Keratinocyte (primary cell): Measurements from ENCODE around the gene CACNA1C. TPM values are rescaled to one million over a fixed set of nuclear protein-coding genes. Genes with fewer than 3 reads are reported as not detected.

Experiments
- DNase-seq: peaks from one replicate; pipeline ENCODE4 v3.0.0-alpha.2; 2011; ENCODE audit warnings: low read depth, missing footprints, low spot score
- FAIRE-seq: peaks from 2 replicates; lab custom pipeline; 2011; peaks lifted over from hg19 to GRCh38; lab: Jason Lieb, UNC
- H2AFZ ChIP-seq: 2 replicates; pipeline ENCODE4 v1.6.0; 2012; ENCODE audit warnings: low read length, control low read depth, inconsistent platforms; ENCODE audit not compliant: control insufficient read depth
- H3K27ac ChIP-seq: 2 replicates; pipeline ENCODE4 v1.5.1; 2011; ENCODE audit warnings: low read length; ENCODE audit not compliant: control insufficient read depth, insufficient read depth
- H3K27me3 ChIP-seq: 3 replicates; pipeline ENCODE4 v1.6.0; 2011; ENCODE audit warnings: low read length; ENCODE audit not compliant: control insufficient read depth, insufficient read depth; ENCODE audit errors: extremely low read depth
- H3K36me3 ChIP-seq, 2 experiments: 2 replicates in 1 of 2; 3 replicates in 1 of 2; pipeline ENCODE4 v1.5.1; 2011; ENCODE audit warnings: low read length in 2 of 2, mild to moderate bottlenecking in 1 of 2; ENCODE audit not compliant: control insufficient read depth in 2 of 2, insufficient read depth in 2 of 2; ENCODE audit errors: extremely low read depth in 1 of 2
- H3K4me1 ChIP-seq: 3 replicates; pipeline ENCODE4 v1.5.1; 2011; ENCODE audit warnings: low read length; ENCODE audit not compliant: control insufficient read depth, insufficient read depth; ENCODE audit errors: extremely low read depth
- H3K4me2 ChIP-seq: 3 replicates; pipeline ENCODE4 v1.6.0; 2011; ENCODE audit warnings: low read depth, low read length; ENCODE audit not compliant: control insufficient read depth, insufficient read depth; ENCODE audit errors: extremely low read depth
- H3K4me3 ChIP-seq, 3 experiments: fragments of 200-600 bp in 1 of 3; sonication (generic) in 1 of 3; 2 replicates in 2 of 3; 3 replicates in 1 of 3; pipeline ENCODE4 v1.5.1; 2011 to 2016; ENCODE audit warnings: low read length in 3 of 3, mild to moderate bottlenecking in 3 of 3, control low read depth in 2 of 3, inconsistent platforms in 1 of 3, low read depth in 1 of 3, mixed read lengths in 1 of 3, mixed run types in 1 of 3, moderate library complexity in 1 of 3; ENCODE audit not compliant: control insufficient read depth in 2 of 3, insufficient read depth in 2 of 3; ENCODE audit errors: extremely low read depth in 1 of 3
- H3K79me2 ChIP-seq: 2 replicates; pipeline ENCODE4 v1.6.0; 2012; ENCODE audit warnings: low read length; ENCODE audit not compliant: control insufficient read depth, insufficient read depth
- H3K9ac ChIP-seq: 3 replicates; pipeline ENCODE4 v1.6.0; 2011; ENCODE audit warnings: low read length; ENCODE audit not compliant: control insufficient read depth, insufficient read depth; ENCODE audit errors: extremely low read depth
- H3K9me1 ChIP-seq: 3 replicates; pipeline ENCODE4 v1.6.0; 2011; ENCODE audit warnings: low read length; ENCODE audit not compliant: control insufficient read depth, insufficient read depth; ENCODE audit errors: extremely low read depth
- H3K9me3 ChIP-seq: 2 replicates; pipeline ENCODE4 v1.5.1; 2012; ENCODE audit warnings: low read depth, low read length; ENCODE audit not compliant: control insufficient read depth
- H4K20me1 ChIP-seq: 3 replicates; pipeline ENCODE4 v1.6.0; 2011; ENCODE audit warnings: low read length; ENCODE audit not compliant: control insufficient read depth, insufficient read depth; ENCODE audit errors: extremely low read depth
- EZH2 ChIP-seq: IDR thresholded peaks from one replicate; pipeline ENCODE4 v1.6.1; 2012; ENCODE audit warnings: inconsistent platforms, mild to moderate bottlenecking, low read length, moderate library complexity
- dilution Hi-C: fragments of 300-500 bp; cut with MboI; formaldehyde crosslinking; loops from one replicate; pipeline ENCODE4 v1.7.0; 2020; ENCODE audit warnings: low sequenced_read_pairs; ENCODE audit not compliant: extremely low pct_ligation_motif_present
- polyA plus RNA-seq, 5 experiments: library from polyadenylated mRNA; depleted of rRNA in 3 of 5; stranded (reverse) in 3 of 5; stranded (forward) in 1 of 5; unstranded in 1 of 5; fragments of >200 nt; gene quantifications; 1 replicate in 1 of 5; 2 replicates in 3 of 5; 3 replicates in 1 of 5; pipeline versions ENCODE4 v1.2.1 to v1.2.3, GENCODE V29; 2011 to 2012; ENCODE audit warnings: missing spikeins in 2 of 5, low read depth in 1 of 5, low replicate concordance in 1 of 5
- TF ChIP-seq, protein P1 (sequence below), 3 experiments: IDR thresholded peaks in 1 of 3; conservative IDR thresholded peaks in 1 of 3; optimal IDR thresholded peaks in 1 of 3; 2 replicates in 2 of 3; 3 replicates in 1 of 3; pipeline versions ENCODE3 to v1.5.1; 2011; ENCODE audit warnings: low read length in 3 of 3, mild to moderate bottlenecking in 3 of 3, moderate library complexity in 2 of 3, control low read depth in 1 of 3, inconsistent platforms in 1 of 3; ENCODE audit not compliant: insufficient read depth in 2 of 3; ENCODE audit errors: extremely low read depth in 1 of 3

Gene CACNA1C
- polyA plus RNA-seq, 1 donor (not counting 4 experiments of a cell fraction or from before 2014, with no cell fraction given): not detected

DNA sequence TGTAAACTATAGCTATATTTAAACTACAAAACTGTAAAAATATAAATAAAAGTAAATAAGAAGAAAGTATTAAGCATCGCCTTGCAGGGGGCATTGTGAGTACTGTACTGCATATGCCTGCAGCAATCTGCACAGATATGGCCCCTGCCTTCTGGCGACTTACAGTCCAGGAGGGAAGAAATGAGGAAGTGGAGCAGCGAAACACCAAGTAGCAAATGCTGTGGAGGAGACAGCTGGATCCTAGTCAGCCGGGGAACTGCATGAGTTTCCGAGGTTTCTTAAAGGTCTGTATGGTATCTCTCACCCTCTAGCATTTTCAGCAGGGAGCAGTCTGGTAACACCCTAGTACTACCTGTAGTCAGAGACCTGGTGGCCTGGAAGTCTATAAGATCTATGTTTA, 256.9 kb downstream of the CACNA1C start:
- DNase-seq (no peak), FAIRE-seq (no peak)
- no peaks in the 10 kb centered on the region for H3K9me3 ChIP-seq
- H3K27me3 ChIP-seq: no peaks in the 10 kb centered on the region
- no peak for TF ChIP-seq EZH2
- TF ChIP-seq, protein P1, sequence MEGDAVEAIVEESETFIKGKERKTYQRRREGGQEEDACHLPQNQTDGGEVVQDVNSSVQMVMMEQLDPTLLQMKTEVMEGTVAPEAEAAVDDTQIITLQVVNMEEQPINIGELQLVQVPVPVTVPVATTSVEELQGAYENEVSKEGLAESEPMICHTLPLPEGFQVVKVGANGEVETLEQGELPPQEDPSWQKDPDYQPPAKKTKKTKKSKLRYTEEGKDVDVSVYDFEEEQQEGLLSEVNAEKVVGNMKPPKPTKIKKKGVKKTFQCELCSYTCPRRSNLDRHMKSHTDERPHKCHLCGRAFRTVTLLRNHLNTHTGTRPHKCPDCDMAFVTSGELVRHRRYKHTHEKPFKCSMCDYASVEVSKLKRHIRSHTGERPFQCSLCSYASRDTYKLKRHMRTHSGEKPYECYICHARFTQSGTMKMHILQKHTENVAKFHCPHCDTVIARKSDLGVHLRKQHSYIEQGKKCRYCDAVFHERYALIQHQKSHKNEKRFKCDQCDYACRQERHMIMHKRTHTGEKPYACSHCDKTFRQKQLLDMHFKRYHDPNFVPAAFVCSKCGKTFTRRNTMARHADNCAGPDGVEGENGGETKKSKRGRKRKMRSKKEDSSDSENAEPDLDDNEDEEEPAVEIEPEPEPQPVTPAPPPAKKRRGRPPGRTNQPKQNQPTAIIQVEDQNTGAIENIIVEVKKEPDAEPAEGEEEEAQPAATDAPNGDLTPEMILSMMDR (optimal IDR thresholded peaks at IDR 0.05 in 1 of 3, IDR thresholded peaks at IDR 0.05 in 1 of 3, conservative IDR thresholded peaks at IDR 0.05 in 1 of 3; ENCODE audit: extremely low read depth in 1 of 3, insufficient read depth in 2 of 3, low read length in 3 of 3): no peak
- no peaks in the 10 kb centered on the region for H3K36me3 ChIP-seq
- H3K4me2 ChIP-seq: no peak overlapping the region
- H3K79me2 ChIP-seq: no peaks in the 10 kb centered on the region
- H3K27ac ChIP-seq: no peak overlapping the region
- no peak overlapping the region for H2AFZ ChIP-seq
- H3K4me3 ChIP-seq: no peak overlapping the region
- H3K9me1 ChIP-seq: no peaks in the 10 kb centered on the region
- H4K20me1 ChIP-seq: no peaks in the 10 kb centered on the region
- no peaks in the 10 kb centered on the region for H3K4me1 ChIP-seq
- dilution Hi-C loops: no loop called here
- no peak overlapping the region for H3K9ac ChIP-seq

DNA sequence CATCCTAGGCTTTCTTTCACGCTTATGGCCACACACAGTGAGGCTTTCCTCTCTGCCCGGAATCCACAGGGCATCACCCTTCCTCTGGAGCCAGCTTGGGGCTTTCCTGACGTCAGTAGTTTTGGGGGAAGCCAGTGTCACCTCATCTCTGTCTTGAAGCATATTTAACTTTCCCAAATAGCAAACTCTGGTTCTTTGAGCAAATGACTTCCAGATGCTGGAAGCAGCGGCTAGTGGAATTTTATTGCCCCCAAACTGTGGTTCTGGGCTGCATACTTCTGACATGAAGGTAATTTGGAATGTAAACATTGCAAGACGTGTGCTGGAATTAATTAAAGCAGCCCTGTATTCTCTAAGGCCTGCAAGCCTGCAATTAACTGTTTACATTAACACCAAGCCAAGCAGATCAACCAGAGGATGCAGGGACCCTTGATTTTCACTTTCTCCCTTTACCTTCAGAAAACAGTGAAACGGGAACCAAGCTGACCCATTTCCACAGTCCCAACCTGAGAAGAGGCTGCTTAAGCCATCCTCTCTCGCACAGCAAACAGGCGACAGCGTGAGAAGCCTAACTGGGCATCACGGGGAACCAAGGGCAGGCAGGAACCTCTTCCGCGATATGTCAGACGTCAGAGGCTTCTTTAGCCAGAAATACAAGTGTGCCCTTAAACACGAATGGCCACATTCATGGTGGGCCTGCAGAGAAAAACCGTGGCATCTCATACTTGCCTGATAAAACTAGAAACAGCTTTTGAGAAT, 258.4 kb downstream of the CACNA1C start:
- Histone ChIP-seq H3K27ac (no peak overlapping the region), H3K9ac (no peak overlapping the region)
- no peak for FAIRE-seq

More for the DNA sequence above, 258.4 kb downstream of the CACNA1C start:
- Histone ChIP-seq H3K9me1 (no peaks in the 10 kb centered on the region), H3K4me3 (no peak overlapping the region), H3K36me3 (no peaks in the 10 kb centered on the region), H3K27me3 (no peaks in the 10 kb centered on the region), H3K79me2 (no peaks in the 10 kb centered on the region), H4K20me1 (no peaks in the 10 kb centered on the region), H3K4me2 (no peak overlapping the region), H3K4me1 (no peaks in the 10 kb centered on the region), H2AFZ (no peak overlapping the region), H3K9me3 (no peaks in the 10 kb centered on the region)
- TF ChIP-seq, protein P1 (optimal IDR thresholded peaks at IDR 0.05 in 1 of 3, IDR thresholded peaks at IDR 0.05 in 1 of 3, conservative IDR thresholded peaks at IDR 0.05 in 1 of 3; ENCODE audit: extremely low read depth in 1 of 3, insufficient read depth in 2 of 3, low read length in 3 of 3): no peak
- no peak for TF ChIP-seq EZH2
- no peak for DNase-seq
- dilution Hi-C loops: no loop called here
